GM12891 (cell line): ENCODE data around the gene PIGV.
"Not testable (repeated sequence)": the region's sequence is repeated elsewhere in the genome, so short reads cannot be mapped to it uniquely, and the experiment has no call there.

Source experiments
- DNase-seq: peaks from one replicate; pipeline ENCODE4 v3.0.0; 2011; ENCODE audit warnings: low spot score; ENCODE audit not compliant: insufficient read length
- FAIRE-seq: peaks from 2 replicates; lab custom pipeline; 2011; peaks lifted over from hg19 to GRCh38; lab: Jason Lieb, UNC
- PAX5 ChIP-seq: IDR thresholded peaks from 2 replicates; pipeline ENCODE4 v1.6.1; 2011; ENCODE audit warnings: low read length, moderate library complexity, mild to moderate bottlenecking; ENCODE audit not compliant: insufficient read depth, severe bottlenecking
- POLR2A ChIP-seq: IDR thresholded peaks from 2 replicates; pipeline ENCODE4 v1.6.1; 2011; ENCODE audit warnings: low read depth, low read length, control low read depth
- POLR2AphosphoS5 ChIP-seq: IDR thresholded peaks from 2 replicates; pipeline ENCODE4 v1.6.1; 2011; ENCODE audit warnings: low read depth, low read length, control low read depth
- POU2F2 ChIP-seq: IDR thresholded peaks from 2 replicates; pipeline ENCODE4 v1.6.1; 2011; ENCODE audit warnings: low read depth, mild to moderate bottlenecking, control low read depth, low read length, moderate library complexity
- SPI1 ChIP-seq: IDR thresholded peaks from 2 replicates; pipeline ENCODE4 v1.6.1; 2011; ENCODE audit warnings: low read depth, low read length, control low read depth

Gene PIGV

GRCh38 chr1:26844424-26845196 lies 56.9 kb downstream of the PIGV start:
- FAIRE-seq (peak; percentile 9), DNase-seq (no peak)
- TF ChIP-seq POU2F2 = no peak
- no peak for TF ChIP-seq POLR2AphosphoS5
- no peak for TF ChIP-seq POLR2A
- no peak for TF ChIP-seq PAX5
- TF ChIP-seq SPI1 = no peak

GRCh38 chr1:26847826-26848225 lies 60.1 kb downstream of the PIGV start:
- DNase-seq, FAIRE-seq: not testable (repeated sequence)
